Glomerular visceral epithelial cell (primary cell): ENCODE data around the gene NCKAP5.

Experiments used
- DNase-seq: peaks from one replicate; pipeline ENCODE4 v3.0.0-alpha.2; 2016; ENCODE audit errors: extremely low spot score

The NCKAP5 gene

GRCh38 chr2:132758995-132759394, 809.3 kb downstream of the NCKAP5 start:
- DNase-seq: no peak

- DNase-seq: peak; percentile 57
Measured at GRCh38 chr2:132757676-132758075, 810.6 kb downstream of the NCKAP5 start.

GRCh38 chr2:132757002-132757589, 811.2 kb downstream of the NCKAP5 start:
- DNase-seq: peak; percentile 54

GRCh38 chr2:132754867-132755472, 813.3 kb downstream of the NCKAP5 start:
- DNase-seq: no peak

- DNase-seq: no peak
Measured at GRCh38 chr2:132754392-132754791, 813.9 kb downstream of the NCKAP5 start.

GRCh38 chr2:132752421-132753206, 815.6 kb downstream of the NCKAP5 start:
- DNase-seq: no peak

GRCh38 chr2:132751836-132752235, 816.4 kb downstream of the NCKAP5 start:
- no peak for DNase-seq

GRCh38 chr2:132750606-132751005, 817.7 kb downstream of the NCKAP5 start:
- no peak for DNase-seq

- no peak for DNase-seq
Measured at GRCh38 chr2:132747046-132747445, 821.2 kb downstream of the NCKAP5 start.

- DNase-seq: no peak
Measured at GRCh38 chr2:132741754-132742153, 826.5 kb downstream of the NCKAP5 start.

- no peak for DNase-seq
Measured at GRCh38 chr2:132740081-132740720, 828.1 kb downstream of the NCKAP5 start.

- no peak for DNase-seq
Measured at GRCh38 chr2:132738223-132738622, 830.0 kb downstream of the NCKAP5 start.

GRCh38 chr2:132736059-132736458, 832.2 kb downstream of the NCKAP5 start:
- DNase-seq: no peak

GRCh38 chr2:132734961-132735360, 833.3 kb downstream of the NCKAP5 start:
- no peak for DNase-seq

GRCh38 chr2:132733094-132733493, 835.2 kb downstream of the NCKAP5 start:
- no peak for DNase-seq

GRCh38 chr2:132732694-132733093, 835.6 kb downstream of the NCKAP5 start:
- no peak for DNase-seq

- DNase-seq: no peak
Measured at GRCh38 chr2:132731441-132731840, 836.8 kb downstream of the NCKAP5 start.

- DNase-seq: no peak
Measured at GRCh38 chr2:132730611-132731010, 837.7 kb downstream of the NCKAP5 start.

GRCh38 chr2:132729522-132729921, 838.7 kb downstream of the NCKAP5 start:
- no peak for DNase-seq

GRCh38 chr2:132726155-132726554, 842.1 kb downstream of the NCKAP5 start:
- DNase-seq: no peak

GRCh38 chr2:132725748-132726147, 842.5 kb downstream of the NCKAP5 start:
- no peak for DNase-seq

GRCh38 chr2:132725148-132725547, 843.1 kb downstream of the NCKAP5 start:
- DNase-seq: no peak

- DNase-seq: no peak
Measured at GRCh38 chr2:132721938-132722337, 846.3 kb downstream of the NCKAP5 start.
